HG02623 (cell line): ENCODE results near the gene ARL11.

Experiments used
- ATAC-seq: cut with Tn5 transposase; IDR thresholded peaks from one replicate; pipeline ENCODE4 v1.9.1; 2021; ENCODE audit warnings: moderate library complexity; ENCODE audit not compliant: unreplicated experiment

Gene ARL11

GRCh38 chr13:49646688-49647087 is 18.4 kb downstream of the ARL11 start:
- no peak for ATAC-seq

DNA sequence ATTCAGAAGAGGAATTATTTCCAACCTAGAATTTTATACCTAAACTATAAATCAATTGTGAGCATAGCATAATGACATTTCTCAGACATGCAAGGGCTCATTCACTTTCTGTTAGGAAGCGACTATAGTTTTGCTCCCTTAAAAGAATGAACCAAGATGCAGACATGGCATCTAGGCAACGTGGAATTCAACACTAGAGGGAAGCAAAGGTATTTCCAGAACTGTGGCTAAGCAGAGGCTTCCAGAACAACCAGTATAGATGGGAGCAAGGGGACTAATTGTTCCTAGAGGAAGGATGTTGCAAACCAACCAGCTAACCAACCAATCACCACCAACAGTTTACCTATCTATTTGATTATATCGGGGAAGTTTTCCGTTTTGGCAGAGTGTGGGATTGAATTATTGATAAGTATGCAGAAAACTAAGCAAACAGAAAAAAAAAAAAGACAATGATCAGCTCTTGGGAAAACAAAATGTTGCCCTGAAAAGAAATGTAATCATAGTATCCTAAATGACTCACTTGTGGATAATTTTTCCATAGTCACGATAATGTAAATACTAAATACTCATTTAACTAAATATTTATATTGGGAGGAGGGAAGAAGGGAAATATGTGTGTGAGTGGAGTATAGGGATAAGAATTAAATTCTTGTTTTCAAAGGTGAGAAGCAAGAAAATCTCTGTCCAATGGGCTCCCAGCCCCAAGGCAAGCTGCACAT is 21.1 kb downstream of the ARL11 start:
- ATAC-seq: no peak

- no peak for ATAC-seq
Observed at GRCh38 chr13:49649963-49650312, 21.6 kb downstream of the ARL11 start.

DNA sequence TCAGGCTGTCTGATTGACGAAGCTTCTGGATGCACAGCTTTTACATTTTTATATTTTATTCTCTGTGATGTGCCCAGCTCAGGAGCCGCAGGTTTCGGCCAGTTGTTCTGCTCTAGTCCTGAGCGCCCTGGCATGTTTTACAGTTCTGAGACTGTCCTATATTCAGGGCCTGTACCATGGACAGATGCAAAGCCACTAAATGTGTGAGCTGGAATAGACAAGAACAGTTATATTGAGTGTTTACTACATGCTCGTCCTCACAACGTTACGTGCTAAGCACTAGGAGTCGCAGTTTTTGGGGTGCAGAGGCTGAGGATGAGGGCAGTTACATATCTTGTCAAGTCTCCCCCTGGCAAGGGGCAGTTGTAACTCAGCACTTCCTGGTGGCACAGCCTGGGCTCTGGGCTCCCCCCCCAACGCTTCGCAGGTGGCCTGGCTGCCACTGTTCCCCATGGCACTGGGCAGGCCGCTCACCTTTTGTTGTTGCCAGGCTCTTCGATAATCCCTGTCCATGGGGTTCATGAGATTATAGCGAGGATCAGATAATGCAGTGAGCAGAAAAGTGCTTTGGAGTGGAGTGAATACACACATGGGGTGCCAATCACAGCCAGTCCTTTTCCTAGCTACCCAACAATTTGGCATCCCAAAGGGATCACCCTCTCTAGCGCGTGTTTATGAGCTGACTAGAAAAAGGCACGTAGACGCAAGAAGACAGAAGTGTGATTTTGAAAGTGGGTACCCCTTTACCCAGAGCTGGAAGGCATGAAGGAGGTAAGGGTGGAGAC is 23.5 kb downstream of the ARL11 start:
- ATAC-seq: no peak

DNA sequence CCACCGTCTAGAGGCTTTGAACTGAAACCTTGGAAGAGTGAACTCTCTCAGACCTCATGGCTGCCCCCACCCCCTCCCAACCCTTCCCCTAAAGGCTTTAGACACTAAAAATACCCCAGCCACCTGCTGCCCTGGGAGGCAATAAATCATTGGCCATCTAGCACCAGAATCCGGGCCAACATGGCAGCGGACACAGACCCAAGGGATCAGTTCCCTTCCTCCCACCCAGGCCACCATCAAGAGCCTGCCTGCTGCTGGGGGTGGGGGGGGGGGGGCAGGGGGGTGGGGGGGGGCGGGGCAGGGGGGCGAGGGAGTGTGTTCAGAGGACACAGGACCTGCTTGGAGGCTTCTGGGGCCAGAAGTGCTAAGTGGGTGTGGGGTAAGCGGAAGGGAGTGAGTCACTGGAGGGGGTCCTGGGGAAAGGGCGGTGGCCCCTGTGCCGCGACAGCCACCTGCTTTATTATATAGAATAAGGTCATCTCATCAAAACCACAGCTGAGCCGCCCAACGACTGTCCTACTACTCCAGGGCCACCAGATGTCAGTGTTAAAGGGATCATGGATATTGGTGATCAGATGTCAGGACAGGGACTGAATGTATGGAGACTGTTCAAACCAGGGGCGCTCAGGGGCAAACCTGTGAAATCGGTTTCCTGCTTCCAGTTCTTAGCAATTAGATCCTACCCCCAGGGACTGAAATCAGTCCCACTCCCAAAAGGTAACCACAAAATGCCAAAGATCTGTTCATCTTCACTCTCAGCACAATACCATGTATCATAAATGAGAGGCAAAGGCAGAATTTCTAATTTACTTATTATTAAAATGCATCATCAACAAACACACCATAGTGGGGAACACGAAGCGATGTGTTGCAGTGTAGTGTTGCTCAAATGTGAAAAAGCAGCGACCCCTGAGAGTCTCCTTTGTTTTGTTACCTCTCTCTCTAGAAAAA is 24.3 kb downstream of the ARL11 start:
- no peak for ATAC-seq

- ATAC-seq: no peak
Observed at GRCh38 chr13:49653478-49653877, 25.2 kb downstream of the ARL11 start.

DNA sequence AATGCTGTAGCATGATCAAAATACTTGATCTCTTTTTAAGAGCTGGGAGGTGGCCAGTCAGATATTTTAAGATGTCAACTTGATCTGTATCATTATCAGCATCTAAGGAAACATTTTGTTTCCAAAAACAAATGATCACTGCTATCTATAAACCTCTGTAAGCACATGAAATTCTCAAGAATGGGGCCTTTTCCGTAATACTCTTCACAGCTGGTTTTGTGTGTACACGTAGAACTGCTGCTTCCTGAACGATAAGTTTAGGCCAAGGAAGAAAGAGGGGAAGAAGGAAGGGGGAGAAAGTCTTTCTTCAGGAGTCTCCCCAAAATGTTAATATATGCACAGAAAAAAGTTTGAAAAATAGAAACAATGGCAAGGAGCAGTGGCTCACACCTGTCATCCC is 25.7 kb downstream of the ARL11 start:
- ATAC-seq: no peak

DNA sequence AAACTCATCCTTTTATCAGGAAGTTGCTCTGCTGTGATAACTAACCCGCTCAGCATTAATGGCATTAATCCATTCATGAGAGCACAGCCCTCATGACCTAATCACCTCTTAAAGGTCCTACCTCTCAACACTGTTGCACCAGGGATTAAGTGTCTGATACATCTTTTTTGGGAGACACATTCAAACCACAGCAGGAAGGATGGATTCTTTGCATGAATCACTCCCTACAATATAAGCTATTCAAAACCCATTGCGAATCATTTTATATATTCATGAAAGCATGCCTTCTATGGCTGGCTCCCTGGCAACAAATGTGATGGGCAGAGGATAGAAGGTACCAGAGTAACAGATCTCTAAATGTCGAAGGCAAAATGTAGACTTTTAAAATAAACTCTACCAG is 27.6 kb downstream of the ARL11 start:
- no peak for ATAC-seq

DNA sequence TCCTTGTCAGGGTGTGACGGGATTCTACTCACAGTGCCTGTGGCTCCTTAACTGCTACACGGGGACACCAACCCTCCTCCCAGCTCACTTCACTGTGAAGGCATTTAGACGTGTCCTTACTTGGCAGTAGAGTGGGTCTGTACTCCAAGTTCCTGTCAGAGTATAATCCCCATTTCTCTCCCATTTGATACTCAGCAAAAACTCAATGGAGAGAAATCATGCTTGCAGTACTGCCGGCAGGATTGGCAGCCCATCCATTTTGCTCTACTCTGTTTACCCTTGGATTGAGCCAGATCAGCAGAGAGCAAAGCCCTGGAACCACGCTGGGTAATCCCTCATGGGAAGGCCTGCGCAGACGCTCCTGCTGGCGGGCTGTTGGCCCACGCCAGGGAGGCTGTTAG is 28.9 kb downstream of the ARL11 start:
- ATAC-seq: no peak

DNA sequence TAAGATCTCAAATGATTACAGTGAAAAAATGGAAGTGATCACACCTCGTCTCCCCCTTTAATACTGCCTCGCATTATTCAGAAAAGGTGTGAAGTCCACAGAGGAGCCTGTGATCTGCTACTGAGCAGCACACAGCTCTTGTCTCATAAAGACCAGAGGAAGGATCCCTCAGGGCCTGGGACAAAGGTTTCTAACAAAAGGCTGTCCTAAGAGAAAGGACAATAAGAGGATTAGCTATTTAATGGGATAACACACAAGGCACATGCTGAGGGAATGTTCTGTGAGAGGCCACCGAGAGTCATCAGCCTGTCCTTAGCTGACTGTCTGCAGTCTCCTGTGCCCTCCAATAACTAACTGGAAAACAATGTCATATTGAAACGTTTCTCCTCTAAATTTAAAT is 36.3 kb downstream of the ARL11 start:
- ATAC-seq: no peak

GRCh38 chr13:49667773-49668172 is 39.5 kb downstream of the ARL11 start:
- ATAC-seq: no peak

- no peak for ATAC-seq
Observed at GRCh38 chr13:49669735-49670309, 41.5 kb downstream of the ARL11 start.

DNA sequence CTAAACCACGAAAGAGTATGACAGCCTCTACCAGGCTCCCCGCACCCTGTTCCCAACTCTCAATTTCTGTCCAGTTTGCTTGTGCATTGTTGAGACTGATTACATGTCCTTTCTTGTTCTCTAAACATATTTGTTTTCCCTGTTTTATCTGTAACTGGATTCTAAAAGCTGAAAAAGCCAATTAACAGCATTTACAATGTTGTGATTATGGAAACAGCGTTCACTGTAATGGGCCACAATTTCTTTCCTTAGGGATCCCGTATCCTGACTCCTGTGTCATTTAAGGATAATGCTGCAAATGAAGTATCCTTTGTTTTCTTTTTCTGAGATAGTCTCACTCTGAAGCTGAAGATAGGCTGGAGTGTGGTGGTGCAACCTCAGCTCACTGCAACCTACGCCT is 42.5 kb downstream of the ARL11 start:
- no peak for ATAC-seq

DNA sequence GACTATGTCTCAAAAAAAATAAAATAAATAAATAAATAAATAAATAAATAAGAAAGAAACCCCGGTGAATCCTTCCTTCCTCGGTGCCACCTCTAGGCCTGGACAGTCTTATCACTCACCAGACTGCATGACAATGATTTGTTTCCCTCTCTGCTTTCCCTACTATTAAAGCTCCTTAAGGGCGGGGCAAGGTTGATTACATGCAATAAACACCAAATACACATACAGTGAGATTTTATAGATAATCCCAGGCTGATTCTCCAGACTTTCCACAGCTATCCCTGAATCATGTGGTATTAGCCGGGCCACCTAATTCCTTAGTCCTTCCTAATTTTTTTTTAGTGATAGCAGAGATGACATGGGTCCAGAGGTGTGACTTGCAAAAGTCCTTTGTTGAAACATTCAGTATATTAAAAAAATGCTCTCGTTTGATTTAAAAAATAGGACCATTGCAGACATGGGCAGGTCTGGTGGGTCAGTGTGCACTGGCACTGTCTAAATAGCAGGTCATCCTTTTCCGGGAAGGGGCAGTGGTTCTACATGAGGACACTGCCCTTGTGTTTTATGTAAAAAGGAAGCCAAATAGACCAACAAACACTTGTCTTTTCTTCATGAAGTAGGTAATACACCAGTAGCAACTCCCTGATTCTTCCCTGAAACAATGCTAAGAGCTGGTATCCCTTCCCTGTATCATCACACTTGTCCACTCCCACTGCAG is 48.4 kb downstream of the ARL11 start:
- ATAC-seq: no peak

DNA sequence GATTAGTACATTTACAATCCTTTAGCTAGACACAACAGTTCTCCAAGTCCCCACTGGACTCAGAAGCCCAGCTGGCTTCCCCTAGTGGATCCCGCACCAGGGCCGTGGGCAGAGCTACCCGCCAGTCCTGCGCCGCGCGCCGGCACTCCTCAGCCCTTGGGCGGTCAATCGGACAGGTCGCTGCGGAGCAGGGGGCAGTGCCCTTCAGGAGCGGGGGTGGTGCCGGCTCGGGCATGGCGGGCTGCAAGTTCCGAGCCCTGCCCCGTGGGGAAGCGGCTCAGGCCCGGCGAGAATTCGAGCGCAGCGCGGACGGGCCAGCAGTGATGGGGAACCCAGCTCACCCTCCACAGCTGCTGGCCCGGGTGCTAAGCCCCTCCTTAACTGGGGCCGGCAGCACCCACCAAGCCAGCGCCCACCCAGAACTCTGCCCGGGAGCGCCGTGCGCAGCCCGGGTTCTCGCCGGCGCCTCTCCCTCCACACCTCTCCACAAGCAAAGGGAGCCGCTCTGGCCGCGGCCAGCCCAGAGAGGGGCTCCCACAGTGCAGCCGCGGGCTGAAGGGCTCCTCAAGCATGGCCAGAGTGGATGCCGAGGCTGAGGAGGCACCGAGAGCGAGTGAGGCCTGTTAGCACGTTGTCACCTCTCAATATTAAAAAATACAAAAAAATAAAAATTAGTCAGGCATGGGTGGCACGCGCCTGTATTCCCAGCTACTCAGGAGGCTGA is 50.0 kb downstream of the ARL11 start:
- ATAC-seq: no peak

DNA sequence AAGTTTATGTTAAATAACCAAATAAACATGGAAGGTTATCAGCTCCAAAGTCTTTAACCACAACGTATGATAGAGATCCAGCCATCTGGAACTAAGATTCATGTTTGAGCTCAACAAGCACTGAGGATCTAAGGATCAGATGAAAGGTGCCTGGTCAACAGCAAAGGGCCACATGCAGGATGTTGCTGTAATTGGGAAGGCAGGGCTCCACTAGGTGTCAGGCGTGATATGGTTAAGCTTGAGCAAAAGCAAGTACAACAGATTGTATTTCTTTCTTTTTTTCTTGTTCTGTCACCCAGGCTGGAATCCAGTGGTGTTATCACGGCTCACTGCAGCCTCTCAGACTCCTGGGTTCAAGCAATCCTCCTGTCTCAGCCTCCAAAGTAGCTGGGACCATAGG is 50.9 kb downstream of the ARL11 start:
- no peak for ATAC-seq

DNA sequence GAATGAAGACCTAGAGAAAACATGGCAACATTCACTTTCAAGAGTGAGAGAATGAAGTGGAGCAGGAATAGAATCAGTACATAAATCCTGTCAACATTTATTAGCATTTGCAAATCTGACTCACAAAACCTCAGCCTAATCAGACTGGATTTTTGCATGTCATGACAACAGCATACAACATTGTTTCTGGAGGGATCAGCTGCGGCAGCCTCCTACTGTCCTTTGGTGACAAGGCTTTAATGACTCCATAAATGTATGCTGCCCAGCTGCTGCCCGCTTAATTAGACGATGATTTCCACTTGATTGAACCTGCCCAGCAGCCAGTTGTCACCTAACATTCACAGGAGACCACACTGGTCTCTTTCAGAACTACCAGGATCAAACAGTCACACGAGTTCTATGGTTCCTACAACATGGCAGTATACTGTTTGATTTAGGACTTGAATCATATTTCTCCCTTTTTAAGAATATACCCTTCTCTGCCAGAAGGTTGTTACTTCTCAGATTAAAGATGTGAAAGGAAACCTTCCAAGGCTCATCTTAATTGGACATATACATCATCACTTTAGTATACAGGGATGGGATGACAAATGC is 53.6 kb downstream of the ARL11 start:
- ATAC-seq: no peak
